Measurements from ENCODE around the gene SPRYD4. TPM values are rescaled to one million over a fixed set of nuclear protein-coding genes. Genes with fewer than 3 reads are reported as not detected.
"Not testable (repeated sequence)": the region's sequence is repeated elsewhere in the genome, so short reads cannot be mapped to it uniquely, and the experiment has no call there.

The SPRYD4 gene
- polyA plus RNA-seq, 1 donor (not counting 4 experiments of a cell fraction or from before 2014, with no cell fraction given), result 3.1 TPM

DNA sequence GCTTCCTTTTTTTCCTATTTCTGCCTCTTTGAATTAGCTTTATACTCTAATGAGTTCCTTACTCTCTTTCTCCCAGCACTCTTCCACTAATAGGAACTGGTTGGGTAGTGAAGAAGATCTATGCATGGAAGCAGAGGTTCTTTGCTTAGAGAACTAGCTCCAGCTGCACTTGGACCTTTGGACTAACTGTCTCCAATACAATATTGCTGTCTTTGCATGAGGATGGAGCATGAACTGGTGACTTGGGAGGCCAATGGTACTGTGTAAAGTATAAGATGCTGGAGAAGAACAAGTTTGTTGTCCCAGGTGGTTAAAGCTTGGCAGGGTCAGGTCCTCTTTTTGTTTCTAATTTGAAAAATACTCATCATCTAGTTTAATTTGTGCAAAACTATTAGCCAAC is 22.0 kb downstream of the SPRYD4 start:
- Histone ChIP-seq H3K4me3 (ENCODE audit: control insufficient read depth in 2 of 3, extremely low read depth in 1 of 3, insufficient read depth in 2 of 3, low read depth in 1 of 3, low read length in 3 of 3) (no peak overlapping the region), H3K79me2 (ENCODE audit: control insufficient read depth, insufficient read depth, low read length) (no peaks in the 10 kb centered on the region), H4K20me1 (ENCODE audit: control insufficient read depth, extremely low read depth, insufficient read depth, low read length) (no peaks in the 10 kb centered on the region), H3K9me1 (ENCODE audit: control insufficient read depth, extremely low read depth, insufficient read depth, low read length) (no peaks in the 10 kb centered on the region), H2AFZ (ENCODE audit: control insufficient read depth, low read length) (no peak overlapping the region), H3K27ac (ENCODE audit: control insufficient read depth, insufficient read depth, low read length) (no peak overlapping the region), H3K9ac (ENCODE audit: control insufficient read depth, extremely low read depth, insufficient read depth, low read length) (no peak overlapping the region), H3K36me3 (ENCODE audit: control insufficient read depth in 2 of 2, extremely low read depth in 1 of 2, insufficient read depth in 2 of 2, low read length in 2 of 2) (no peaks in the 10 kb centered on the region), H3K4me2 (ENCODE audit: control insufficient read depth, extremely low read depth, insufficient read depth, low read depth, low read length) (no peak overlapping the region), H3K27me3 (ENCODE audit: control insufficient read depth, extremely low read depth, insufficient read depth, low read length) (peaks cover 31% of the 10 kb centered on the region), H3K4me1 (ENCODE audit: control insufficient read depth, extremely low read depth, insufficient read depth, low read length) (peaks cover 14% of the 10 kb centered on the region), H3K9me3 (ENCODE audit: control insufficient read depth, low read depth, low read length) (no peaks in the 10 kb centered on the region)
- no peak for TF ChIP-seq EZH2 (IDR thresholded peaks at IDR 0.05; ENCODE audit: low read length)
- TF ChIP-seq, protein P1, sequence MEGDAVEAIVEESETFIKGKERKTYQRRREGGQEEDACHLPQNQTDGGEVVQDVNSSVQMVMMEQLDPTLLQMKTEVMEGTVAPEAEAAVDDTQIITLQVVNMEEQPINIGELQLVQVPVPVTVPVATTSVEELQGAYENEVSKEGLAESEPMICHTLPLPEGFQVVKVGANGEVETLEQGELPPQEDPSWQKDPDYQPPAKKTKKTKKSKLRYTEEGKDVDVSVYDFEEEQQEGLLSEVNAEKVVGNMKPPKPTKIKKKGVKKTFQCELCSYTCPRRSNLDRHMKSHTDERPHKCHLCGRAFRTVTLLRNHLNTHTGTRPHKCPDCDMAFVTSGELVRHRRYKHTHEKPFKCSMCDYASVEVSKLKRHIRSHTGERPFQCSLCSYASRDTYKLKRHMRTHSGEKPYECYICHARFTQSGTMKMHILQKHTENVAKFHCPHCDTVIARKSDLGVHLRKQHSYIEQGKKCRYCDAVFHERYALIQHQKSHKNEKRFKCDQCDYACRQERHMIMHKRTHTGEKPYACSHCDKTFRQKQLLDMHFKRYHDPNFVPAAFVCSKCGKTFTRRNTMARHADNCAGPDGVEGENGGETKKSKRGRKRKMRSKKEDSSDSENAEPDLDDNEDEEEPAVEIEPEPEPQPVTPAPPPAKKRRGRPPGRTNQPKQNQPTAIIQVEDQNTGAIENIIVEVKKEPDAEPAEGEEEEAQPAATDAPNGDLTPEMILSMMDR (optimal IDR thresholded peaks at IDR 0.05 in 1 of 3, IDR thresholded peaks at IDR 0.05 in 1 of 3, conservative IDR thresholded peaks at IDR 0.05 in 1 of 3; ENCODE audit: extremely low read depth in 1 of 3, insufficient read depth in 2 of 3, low read length in 3 of 3), result no peak
- dilution Hi-C loops (cut with MboI; ENCODE audit: extremely low pct_ligation_motif_present, low sequenced_read_pairs), result no loop called here
- no peak for FAIRE-seq
- DNase-seq (ENCODE audit: low read depth, low spot score), result no peak

DNA sequence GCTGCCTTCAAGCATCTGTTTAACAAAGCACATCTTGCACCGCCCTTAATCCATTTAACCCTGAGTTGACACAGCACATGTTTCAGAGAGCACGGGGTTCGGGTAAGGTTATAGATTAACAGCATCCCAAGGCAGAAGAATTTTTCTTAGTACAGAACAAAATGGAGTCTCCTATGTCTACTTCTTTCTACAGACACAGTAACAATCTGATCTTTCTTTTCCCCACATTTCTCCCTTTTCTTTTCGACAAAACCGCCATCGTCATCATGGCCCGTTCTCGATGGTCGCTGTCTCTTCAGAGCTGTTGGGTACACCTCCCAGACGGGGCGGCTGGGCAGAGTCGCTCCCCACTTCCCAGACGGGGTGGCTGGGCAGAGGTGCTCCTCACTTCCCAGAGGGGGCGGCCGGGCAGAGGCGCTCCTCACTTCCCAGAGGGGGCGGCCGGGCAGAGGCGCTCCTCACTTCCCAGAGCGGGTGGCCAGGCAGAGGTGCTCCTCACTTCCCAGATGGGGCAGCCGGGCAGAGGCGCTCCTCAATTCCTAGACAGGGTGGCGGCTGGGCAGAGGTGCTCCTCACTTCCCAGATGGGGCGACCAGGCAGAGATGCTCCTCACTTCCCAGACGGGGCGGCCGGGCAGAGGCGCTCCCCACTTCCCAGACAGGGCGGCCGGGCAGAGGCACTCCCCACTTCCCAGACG is 25.2 kb downstream of the SPRYD4 start:
- H2AFZ ChIP-seq (ENCODE audit: control insufficient read depth, low read length); DNase-seq (ENCODE audit: low read depth, low spot score); H3K9me3 ChIP-seq (ENCODE audit: control insufficient read depth, low read depth, low read length); H3K79me2 ChIP-seq (ENCODE audit: control insufficient read depth, insufficient read depth, low read length); H3K9me1 ChIP-seq (ENCODE audit: control insufficient read depth, extremely low read depth, insufficient read depth, low read length); H3K9ac ChIP-seq (ENCODE audit: control insufficient read depth, extremely low read depth, insufficient read depth, low read length); H3K4me1 ChIP-seq (ENCODE audit: control insufficient read depth, extremely low read depth, insufficient read depth, low read length); H4K20me1 ChIP-seq (ENCODE audit: control insufficient read depth, extremely low read depth, insufficient read depth, low read length); FAIRE-seq; H3K27ac ChIP-seq (ENCODE audit: control insufficient read depth, insufficient read depth, low read length); H3K4me3 ChIP-seq (ENCODE audit: control insufficient read depth in 2 of 3, extremely low read depth in 1 of 3, insufficient read depth in 2 of 3, low read depth in 1 of 3, low read length in 3 of 3); H3K4me2 ChIP-seq (ENCODE audit: control insufficient read depth, extremely low read depth, insufficient read depth, low read depth, low read length); H3K36me3 ChIP-seq (ENCODE audit: control insufficient read depth in 2 of 2, extremely low read depth in 1 of 2, insufficient read depth in 2 of 2, low read length in 2 of 2); dilution Hi-C loops (cut with MboI; ENCODE audit: extremely low pct_ligation_motif_present, low sequenced_read_pairs): not testable (repeated sequence)
- peaks cover 12% of the 10 kb centered on the region for H3K27me3 ChIP-seq (ENCODE audit: control insufficient read depth, extremely low read depth, insufficient read depth, low read length)

DNA sequence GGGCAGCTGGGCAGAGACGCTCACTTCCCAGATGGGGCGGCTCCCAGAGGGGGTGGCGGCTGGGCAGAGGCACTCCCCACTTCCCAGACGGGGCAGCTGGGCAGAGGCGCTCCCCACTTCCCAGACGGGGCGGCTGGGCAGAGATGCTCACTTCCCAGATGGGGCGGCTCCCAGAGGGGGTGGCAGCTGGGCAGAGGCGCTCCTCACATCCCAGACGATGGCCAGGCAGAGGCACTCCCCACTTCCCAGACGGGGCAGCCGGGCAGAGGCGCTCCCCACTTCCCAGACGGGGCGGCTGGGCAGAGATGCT is 25.7 kb downstream of the SPRYD4 start:
- H3K27me3 ChIP-seq (ENCODE audit: control insufficient read depth, extremely low read depth, insufficient read depth, low read length); H3K36me3 ChIP-seq (ENCODE audit: control insufficient read depth in 2 of 2, extremely low read depth in 1 of 2, insufficient read depth in 2 of 2, low read length in 2 of 2); DNase-seq (ENCODE audit: low read depth, low spot score); H3K9me3 ChIP-seq (ENCODE audit: control insufficient read depth, low read depth, low read length); H3K9me1 ChIP-seq (ENCODE audit: control insufficient read depth, extremely low read depth, insufficient read depth, low read length); H3K27ac ChIP-seq (ENCODE audit: control insufficient read depth, insufficient read depth, low read length); H2AFZ ChIP-seq (ENCODE audit: control insufficient read depth, low read length); H3K4me1 ChIP-seq (ENCODE audit: control insufficient read depth, extremely low read depth, insufficient read depth, low read length); H3K79me2 ChIP-seq (ENCODE audit: control insufficient read depth, insufficient read depth, low read length); H3K9ac ChIP-seq (ENCODE audit: control insufficient read depth, extremely low read depth, insufficient read depth, low read length); FAIRE-seq; dilution Hi-C loops (cut with MboI; ENCODE audit: extremely low pct_ligation_motif_present, low sequenced_read_pairs); H3K4me3 ChIP-seq (ENCODE audit: control insufficient read depth in 2 of 3, extremely low read depth in 1 of 3, insufficient read depth in 2 of 3, low read depth in 1 of 3, low read length in 3 of 3); H4K20me1 ChIP-seq (ENCODE audit: control insufficient read depth, extremely low read depth, insufficient read depth, low read length); H3K4me2 ChIP-seq (ENCODE audit: control insufficient read depth, extremely low read depth, insufficient read depth, low read depth, low read length): not testable (repeated sequence)

DNA sequence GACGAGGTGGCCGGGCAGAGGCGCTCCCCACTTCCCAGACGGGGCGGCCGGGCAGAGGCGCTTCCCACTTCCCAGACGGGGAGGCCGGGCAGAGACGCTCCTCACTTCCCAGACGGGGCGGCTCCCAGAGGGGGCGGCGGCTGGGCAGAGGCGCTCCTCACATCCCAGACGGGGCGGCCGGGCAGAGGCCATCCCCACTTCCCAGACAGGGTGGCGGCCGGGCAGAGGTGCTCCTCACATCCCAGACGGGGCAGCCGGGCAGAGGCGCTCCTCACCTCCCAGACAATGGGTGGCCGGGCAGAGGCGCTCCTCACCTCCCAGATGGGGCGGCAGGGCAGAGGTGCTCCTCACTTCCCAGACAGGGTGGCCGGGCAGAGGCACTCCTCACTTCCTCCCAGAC is 26.1 kb downstream of the SPRYD4 start:
- H3K4me1 ChIP-seq (ENCODE audit: control insufficient read depth, extremely low read depth, insufficient read depth, low read length); DNase-seq (ENCODE audit: low read depth, low spot score); dilution Hi-C loops (cut with MboI; ENCODE audit: extremely low pct_ligation_motif_present, low sequenced_read_pairs); H3K9me1 ChIP-seq (ENCODE audit: control insufficient read depth, extremely low read depth, insufficient read depth, low read length); H3K4me3 ChIP-seq (ENCODE audit: control insufficient read depth in 2 of 3, extremely low read depth in 1 of 3, insufficient read depth in 2 of 3, low read depth in 1 of 3, low read length in 3 of 3); H3K79me2 ChIP-seq (ENCODE audit: control insufficient read depth, insufficient read depth, low read length); H2AFZ ChIP-seq (ENCODE audit: control insufficient read depth, low read length); H3K4me2 ChIP-seq (ENCODE audit: control insufficient read depth, extremely low read depth, insufficient read depth, low read depth, low read length); H3K9me3 ChIP-seq (ENCODE audit: control insufficient read depth, low read depth, low read length); H3K9ac ChIP-seq (ENCODE audit: control insufficient read depth, extremely low read depth, insufficient read depth, low read length); H3K36me3 ChIP-seq (ENCODE audit: control insufficient read depth in 2 of 2, extremely low read depth in 1 of 2, insufficient read depth in 2 of 2, low read length in 2 of 2); FAIRE-seq; H3K27me3 ChIP-seq (ENCODE audit: control insufficient read depth, extremely low read depth, insufficient read depth, low read length); H3K27ac ChIP-seq (ENCODE audit: control insufficient read depth, insufficient read depth, low read length); H4K20me1 ChIP-seq (ENCODE audit: control insufficient read depth, extremely low read depth, insufficient read depth, low read length): not testable (repeated sequence)

Data from keratinocyte (primary cell).